ENCODE results near the gene GNG2.

GRCh38 chr14:51850651-51851050 lies 9.8 kb upstream of the GNG2 start:
- TF ChIP-seq CTCF (IDR thresholded peaks at IDR 0.05; ENCODE audit: insufficient read depth, low read length, poor library complexity, severe bottlenecking): no peak
- no peak for TF ChIP-seq EZH2phosphoT487 (conservative IDR thresholded peaks at IDR 0.05; ENCODE audit: low read length)
